Measurements from ENCODE around the gene CDCA7L.
A peak's percentile ranks its signal among the peaks of the same experiment; 100 is the strongest.

CDCA7L gene, protein sequence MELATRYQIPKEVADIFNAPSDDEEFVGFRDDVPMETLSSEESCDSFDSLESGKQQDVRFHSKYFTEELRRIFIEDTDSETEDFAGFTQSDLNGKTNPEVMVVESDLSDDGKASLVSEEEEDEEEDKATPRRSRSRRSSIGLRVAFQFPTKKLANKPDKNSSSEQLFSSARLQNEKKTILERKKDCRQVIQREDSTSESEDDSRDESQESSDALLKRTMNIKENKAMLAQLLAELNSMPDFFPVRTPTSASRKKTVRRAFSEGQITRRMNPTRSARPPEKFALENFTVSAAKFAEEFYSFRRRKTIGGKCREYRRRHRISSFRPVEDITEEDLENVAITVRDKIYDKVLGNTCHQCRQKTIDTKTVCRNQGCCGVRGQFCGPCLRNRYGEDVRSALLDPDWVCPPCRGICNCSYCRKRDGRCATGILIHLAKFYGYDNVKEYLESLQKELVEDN

GRCh38 chr7:21945454-21946221 is at the start of gene CDCA7L:
TSS of gene CDCA7L (minus strand) at chr7:21945899. CDS start at chr7:21945804, 95 bp downstream.
- peak; percentile 83 for DNase-seq

- DNase-seq, result no peak
These were observed 40.4 kb upstream of the CDCA7L start for GRCh38 chr7:21986096-21986495.

- no peak for DNase-seq
These were observed 38.3 kb upstream of the CDCA7L start for GRCh38 chr7:21984042-21984441.

GRCh38 chr7:21983056-21983455 is 37.4 kb upstream of the CDCA7L start:
- no peak for DNase-seq

GRCh38 chr7:21981524-21981923 is 35.8 kb upstream of the CDCA7L start:
- DNase-seq, result no peak

DNA sequence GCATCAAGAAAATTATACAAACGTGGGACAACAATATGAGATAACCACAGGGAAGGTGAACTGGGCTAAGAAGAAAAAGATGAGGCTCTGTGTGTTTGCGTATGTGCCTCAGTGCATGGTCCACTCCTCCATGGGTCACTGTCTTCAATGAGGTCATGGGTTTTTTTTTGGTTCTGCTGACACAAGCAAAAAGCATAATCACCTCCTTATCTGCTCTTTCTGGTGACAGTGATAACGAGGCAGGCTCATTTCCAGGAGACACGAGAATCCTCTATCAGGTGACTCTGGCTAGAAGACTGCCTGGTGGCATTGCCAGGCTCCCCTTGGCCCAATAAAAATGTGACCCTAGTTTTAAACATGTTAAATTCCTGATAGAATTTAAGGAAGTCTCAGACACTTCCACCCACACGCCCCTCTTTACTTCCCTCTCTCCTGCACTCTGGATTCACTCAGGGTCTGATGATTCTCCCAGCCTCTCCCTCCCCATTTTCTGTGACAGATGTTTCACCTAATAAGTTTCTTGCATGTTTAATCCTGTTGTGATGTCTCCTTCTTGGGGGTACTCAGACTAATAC is 35.3 kb upstream of the CDCA7L start:
- DNase-seq, result no peak

GRCh38 chr7:21972397-21972784 is 26.7 kb upstream of the CDCA7L start:
- DNase-seq, result no peak

GRCh38 chr7:21971780-21972396 is 26.2 kb upstream of the CDCA7L start:
- no peak for DNase-seq

DNA sequence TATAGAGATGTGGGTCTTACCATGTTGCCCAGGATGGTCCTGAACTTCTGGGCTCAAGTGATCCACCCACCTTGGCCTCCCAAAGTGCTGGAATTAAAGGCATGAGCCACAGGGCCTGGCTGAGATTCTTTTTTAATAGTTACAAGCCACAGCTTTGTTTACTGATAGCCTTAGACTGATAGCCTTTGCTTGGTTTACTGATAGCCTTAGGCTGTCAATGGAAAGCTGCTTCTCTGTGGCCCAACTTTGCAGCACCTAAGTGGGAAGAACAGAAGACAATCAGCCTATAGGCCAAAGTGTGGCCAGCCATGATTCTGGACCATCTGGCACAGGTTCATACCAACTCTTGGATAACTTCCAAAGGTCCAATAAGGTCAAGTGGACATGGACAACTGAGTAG is 24.1 kb upstream of the CDCA7L start:
- no peak for DNase-seq

- no peak for DNase-seq
These were observed 21.9 kb upstream of the CDCA7L start for GRCh38 chr7:21967598-21968003.

- no peak for DNase-seq
These were observed 20.6 kb upstream of the CDCA7L start for GRCh38 chr7:21966271-21966670.

DNA sequence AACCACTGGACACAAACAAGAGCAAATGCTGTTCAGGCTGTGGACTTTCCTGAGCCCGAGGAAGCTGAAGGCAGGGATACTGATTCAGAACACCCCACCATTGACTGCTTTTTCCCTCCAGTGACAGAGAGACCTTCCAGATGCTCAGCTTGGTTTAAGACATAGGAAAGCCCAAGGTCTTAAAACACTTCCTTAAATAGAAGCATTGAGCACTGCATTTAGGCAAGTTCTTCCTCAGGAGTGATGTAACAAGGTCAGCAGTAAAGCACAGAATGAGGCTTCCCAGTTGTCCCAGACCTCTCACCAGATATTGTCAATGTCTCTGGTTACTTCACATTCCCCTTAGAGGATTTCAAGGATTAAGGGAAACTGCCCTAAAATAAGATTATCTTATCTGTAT is 19.6 kb upstream of the CDCA7L start:
- no peak for DNase-seq

DNA sequence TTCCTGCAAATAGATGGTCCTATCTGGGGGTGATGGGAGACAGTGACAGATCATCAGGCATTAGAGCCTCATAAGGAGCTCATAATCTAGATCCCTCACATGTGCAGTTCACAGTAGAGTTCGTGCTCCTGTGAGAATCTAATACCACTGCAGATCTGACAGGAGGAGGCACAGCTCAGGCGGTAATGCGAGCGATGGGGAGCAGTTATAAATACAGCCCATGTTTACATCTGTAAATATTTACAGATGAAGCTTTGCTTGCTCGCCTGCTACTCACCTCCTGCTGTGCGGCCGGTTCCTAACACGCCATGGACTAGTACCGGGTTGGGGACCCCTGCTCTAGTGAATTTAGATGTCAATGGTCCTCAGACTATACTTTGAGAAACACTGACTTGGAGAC is 17.0 kb upstream of the CDCA7L start:
- no peak for DNase-seq

DNA sequence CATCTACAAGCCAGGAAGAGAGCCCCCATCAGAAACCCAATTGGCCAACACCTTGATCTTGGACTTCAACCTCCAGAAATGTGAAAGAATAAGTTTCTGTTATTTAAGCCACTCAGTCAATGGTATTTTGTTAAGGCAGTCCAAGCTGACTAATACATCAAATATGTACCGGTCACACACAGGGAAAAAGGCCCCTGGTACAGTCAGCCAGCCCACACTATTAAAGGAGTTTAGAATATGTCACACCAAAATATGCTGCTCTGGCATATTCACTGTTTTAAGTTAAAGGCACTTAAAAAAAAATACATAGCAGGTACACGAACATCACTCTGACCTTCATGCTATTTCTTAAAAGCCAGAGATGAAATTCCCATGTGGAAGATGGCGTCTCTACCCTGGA is 15.2 kb upstream of the CDCA7L start:
- DNase-seq, result no peak

DNA sequence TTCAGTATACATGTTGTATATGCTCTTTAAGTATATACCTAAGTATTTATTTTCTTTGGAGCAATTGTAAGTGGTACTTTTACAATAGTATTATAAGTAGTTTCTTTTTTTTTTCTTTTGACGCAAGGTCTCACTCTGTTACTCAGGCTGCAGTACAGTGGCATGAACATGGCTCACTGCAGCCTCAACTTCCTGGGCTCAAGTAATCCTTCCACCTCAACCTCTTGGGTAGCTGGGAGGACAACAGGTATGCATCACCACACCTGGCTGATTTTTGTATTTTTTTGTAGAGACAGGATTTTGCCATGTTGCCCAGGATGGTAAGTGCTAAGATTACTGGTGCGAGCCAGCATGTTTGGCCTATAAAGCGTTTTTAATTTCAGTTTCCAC is 13.7 kb upstream of the CDCA7L start:
- no peak for DNase-seq

DNA sequence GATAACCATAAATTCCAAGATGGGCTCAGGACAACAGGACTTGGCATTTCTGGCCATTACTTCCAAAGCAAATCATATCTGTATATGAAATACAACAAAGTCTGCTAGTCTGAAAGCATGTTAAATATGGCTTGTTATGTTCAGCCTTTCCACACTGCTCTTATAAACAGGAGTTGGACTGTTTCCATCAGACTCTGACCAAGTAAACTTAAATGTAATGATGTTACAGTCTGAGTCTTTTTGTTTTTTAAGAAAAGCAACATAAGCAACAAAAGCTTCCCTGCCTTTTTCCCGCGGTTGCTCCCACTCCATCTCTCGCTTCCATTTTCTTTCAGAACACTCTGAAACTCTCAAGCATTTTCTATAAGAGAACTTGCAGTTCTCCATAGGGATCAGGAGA is 8.1 kb upstream of the CDCA7L start:
- DNase-seq, result no peak

GRCh38 chr7:21948887-21949540 is 3.3 kb upstream of the CDCA7L start:
- DNase-seq, result no peak

DNA sequence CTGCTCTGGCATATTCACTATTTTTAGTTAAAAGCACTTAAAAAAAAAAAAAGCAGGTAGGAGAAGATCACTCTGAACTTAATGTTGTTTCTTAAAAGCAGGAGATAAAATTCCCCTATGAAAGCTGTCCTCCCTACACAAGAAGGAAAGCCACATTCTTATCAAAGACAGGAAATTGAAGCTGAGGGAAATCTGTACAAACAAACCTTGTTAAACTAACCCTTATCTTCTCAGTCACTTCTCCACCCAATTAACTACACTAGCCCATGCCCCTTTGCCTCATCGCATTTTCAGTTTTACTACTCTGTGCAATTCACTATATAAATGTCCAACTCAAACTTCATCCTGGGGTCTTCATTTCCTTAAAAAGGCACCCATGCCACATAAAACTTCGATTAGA is 2.7 kb upstream of the CDCA7L start:
- no peak for DNase-seq

GRCh38 chr7:21947946-21948345 is 2.2 kb upstream of the CDCA7L start:
- no peak for DNase-seq

DNA sequence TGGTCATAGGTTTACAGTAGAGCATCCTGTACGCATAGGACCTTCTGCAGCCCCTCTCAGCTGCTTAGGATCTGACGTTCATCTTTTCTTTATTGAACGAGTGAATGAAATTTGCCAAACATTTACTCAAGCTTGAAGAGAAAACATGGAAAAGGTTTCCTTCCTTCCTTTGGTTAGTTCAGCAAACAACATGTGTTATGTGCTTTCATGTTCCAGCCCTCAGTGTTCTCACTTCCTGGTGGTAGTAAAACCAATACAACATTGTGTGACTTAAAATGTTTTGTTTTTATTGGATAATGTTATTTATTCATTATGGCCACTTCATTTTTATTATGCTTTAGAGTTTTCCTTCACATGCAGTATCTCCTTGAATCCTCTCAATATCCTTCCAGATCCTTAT is 1.4 kb upstream of the CDCA7L start:
- no peak for DNase-seq

DNA sequence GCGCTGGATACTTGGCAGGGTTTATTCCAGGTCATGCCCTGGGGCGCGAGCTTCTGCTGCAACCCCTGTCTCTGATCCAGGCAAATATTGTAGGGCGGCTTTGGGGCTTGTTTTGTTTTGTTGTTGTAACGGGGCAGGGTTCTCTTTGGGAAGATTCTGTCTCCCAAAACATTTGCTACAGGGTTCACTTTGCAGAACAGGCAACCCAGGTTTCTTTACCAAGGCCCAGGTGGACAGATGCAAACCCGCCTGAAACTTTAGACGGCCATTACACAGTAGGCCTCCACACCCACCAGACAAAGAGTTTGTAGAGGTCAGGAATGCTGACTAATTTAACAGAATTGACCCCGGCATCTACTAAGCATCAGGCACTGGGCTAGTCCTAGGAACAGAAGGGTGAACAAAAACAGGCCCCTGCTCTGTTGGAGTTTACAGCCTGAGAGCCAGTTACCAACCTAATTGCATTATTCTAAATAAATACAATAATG is 567 bp upstream of the CDCA7L start:
- no peak for DNase-seq

DNA sequence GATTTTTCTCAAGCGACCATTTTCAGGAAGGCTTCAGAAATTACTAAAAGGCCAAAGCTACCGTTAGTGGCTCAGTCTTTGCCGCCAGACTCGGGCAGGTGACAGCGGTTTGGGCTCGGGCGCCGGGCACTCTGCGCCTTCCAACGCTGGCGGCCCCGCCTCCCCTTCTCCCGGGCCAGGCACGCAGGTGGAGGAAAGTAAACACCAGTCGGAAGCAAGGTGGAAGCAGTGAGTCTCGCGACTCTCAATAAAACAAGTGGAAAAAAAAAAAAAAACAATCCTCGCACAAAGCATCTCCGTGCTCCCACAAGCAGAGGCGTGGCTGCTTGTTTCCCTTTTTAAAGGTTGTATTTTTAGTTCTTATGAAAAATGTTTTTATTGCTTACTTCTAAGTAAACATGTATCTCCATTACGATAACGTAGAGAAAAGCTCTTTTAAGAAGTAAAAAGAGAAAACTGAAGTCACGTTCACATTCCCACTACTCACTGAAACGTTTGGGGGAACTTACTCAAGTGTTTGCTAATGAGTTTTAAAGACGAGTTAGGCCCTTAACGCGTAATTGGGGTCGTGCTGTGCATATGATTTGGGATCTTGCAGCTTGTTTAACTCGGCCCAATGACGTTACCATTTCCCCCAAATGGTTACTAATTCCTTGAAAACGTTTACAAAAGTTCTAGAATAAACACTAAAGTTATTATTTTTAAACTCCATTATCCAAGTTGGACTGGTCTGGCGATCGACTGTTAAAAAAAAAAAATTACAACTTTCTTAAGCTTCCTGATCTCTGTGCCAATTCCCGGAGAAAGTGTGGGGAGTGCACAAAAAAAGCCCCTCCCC is 864 bp downstream of the CDCA7L start:
- peak; percentile 67 for DNase-seq
